HG02588 (cell line): Measurements from ENCODE around the gene PPFIA3.
"Not testable (repeated sequence)": the region's sequence is repeated elsewhere in the genome, so short reads cannot be mapped to it uniquely, and the experiment has no call there.

ENCODE experiments used
- ATAC-seq: cut with Tn5 transposase; IDR thresholded peaks from one replicate; pipeline ENCODE4 v1.9.1; 2021; ENCODE audit warnings: mild to moderate bottlenecking, moderate library complexity; ENCODE audit not compliant: unreplicated experiment

The PPFIA3 gene

GRCh38 chr19:49119411-49120324, at the start of gene PPFIA3:
Gene PPFIA3 (plus strand): TSS chr19:49119544. CDS start chr19:49127874, 8,330 bp downstream.
- ATAC-seq = no peak

- ATAC-seq = no peak
Measured at GRCh38 chr19:49070416-49070815, 48.9 kb upstream of the PPFIA3 start.

GRCh38 chr19:49071860-49072547, 47.3 kb upstream of the PPFIA3 start:
- ATAC-seq = no peak

GRCh38 chr19:49073514-49074378, 45.6 kb upstream of the PPFIA3 start:
- no peak for ATAC-seq

- not testable (repeated sequence) for ATAC-seq
Measured at GRCh38 chr19:49074869-49075268, 44.5 kb upstream of the PPFIA3 start.

- ATAC-seq = no peak
Measured at GRCh38 chr19:49080392-49080791, 39.0 kb upstream of the PPFIA3 start.

- ATAC-seq = no peak
Measured at GRCh38 chr19:49081273-49081672, 38.1 kb upstream of the PPFIA3 start.

GRCh38 chr19:49084206-49085019, 34.9 kb upstream of the PPFIA3 start:
- no peak for ATAC-seq

- ATAC-seq = peak; percentile 84
Measured at GRCh38 chr19:49085020-49085867, 34.1 kb upstream of the PPFIA3 start, which contains the start of gene SNRNP70. Gene SNRNP70 (plus strand): TSS chr19:49085451. CDS start chr19:49086415, 964 bp downstream.

- ATAC-seq = no peak
Measured at GRCh38 chr19:49085868-49086232, 33.5 kb upstream of the PPFIA3 start.

GRCh38 chr19:49086296-49086695, 33.0 kb upstream of the PPFIA3 start:
- no peak for ATAC-seq

- ATAC-seq = no peak
Measured at GRCh38 chr19:49091391-49092038, 27.8 kb upstream of the PPFIA3 start.

- no peak for ATAC-seq
Measured at GRCh38 chr19:49092686-49093085, 26.7 kb upstream of the PPFIA3 start.

- ATAC-seq = no peak
Measured at GRCh38 chr19:49094505-49095482, 24.6 kb upstream of the PPFIA3 start.

- no peak for ATAC-seq
Measured at GRCh38 chr19:49097453-49098288, 21.7 kb upstream of the PPFIA3 start.

- ATAC-seq = no peak
Measured at GRCh38 chr19:49098795-49099194, 20.5 kb upstream of the PPFIA3 start.

- ATAC-seq = no peak
Measured at GRCh38 chr19:49101160-49101559, 18.2 kb upstream of the PPFIA3 start.
